ENCODE measurements around the gene TRPM4. TPM values are rescaled to one million over a fixed set of nuclear protein-coding genes. Genes with fewer than 3 reads are reported as not detected.
"Not testable (repeated sequence)": the region's sequence is repeated elsewhere in the genome, so short reads cannot be mapped to it uniquely, and the experiment has no call there.

TRPM4 gene
- 0.43 and 1.1 TPM in 2 replicates for total RNA-seq

DNA sequence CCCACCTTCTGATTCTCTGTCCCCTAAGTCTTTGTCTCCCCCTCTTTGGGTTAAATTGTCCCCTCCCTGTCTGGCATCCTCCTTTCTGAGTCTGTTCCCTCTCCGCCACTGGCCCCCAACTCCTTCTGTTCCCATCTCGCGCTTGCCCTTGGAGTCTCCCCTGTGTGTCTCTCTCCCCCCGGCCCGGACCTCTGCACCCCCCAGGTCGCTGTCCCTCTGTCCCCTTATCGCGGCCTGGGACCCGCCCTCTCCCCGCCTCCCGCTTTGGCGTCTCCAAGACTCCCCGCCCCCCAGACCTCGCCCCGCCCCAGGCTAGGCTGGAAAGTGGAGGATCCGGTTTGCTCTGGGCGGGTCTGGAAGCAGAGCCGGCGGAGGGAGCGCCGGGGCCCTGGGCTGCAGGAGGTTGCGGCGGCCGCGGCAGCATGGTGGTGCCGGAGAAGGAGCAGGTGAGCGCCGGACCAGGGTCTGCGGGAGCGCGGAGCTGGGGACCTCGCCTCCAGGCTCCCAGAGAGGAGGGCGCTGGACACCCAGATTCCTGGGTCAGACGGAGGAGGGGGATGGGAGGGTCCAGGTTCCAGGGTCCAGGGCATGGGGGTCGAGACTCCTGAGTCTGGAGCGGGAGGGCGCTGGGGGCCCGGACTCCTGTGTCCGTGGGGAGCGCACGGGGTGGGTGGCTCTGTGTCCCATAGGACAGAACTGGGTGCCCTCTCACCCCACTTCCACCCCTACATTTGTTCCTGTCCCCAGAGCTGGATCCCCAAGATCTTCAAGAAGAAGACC, at the start of gene TRPM4:
TRPM4 (plus strand) TSS at position 348 of the 780 bp plus-strand sequence; CDS start at position 423, 75 bp downstream.
- intact Hi-C loops (cut with micrococcal nuclease), result no loop called here

DNA sequence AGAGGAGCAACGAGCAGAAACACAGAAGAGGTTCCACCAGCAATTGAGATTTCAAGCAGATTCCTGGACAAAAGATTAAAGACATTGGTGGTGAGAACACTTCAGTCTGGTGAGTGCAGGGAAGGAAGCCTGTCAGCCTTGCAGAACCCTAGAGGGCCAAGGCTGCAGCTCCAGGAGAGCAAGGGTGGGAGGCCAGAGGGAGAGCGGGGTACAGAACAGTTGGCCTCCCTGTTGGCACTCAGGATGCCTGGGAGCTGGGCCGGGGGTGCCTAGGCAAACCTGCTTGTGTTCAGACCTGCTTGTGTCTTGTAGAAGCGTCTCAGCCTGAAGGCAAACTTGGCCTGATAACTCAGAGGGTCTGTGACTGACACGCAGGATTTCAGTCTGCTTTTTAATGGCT, 48.5 kb upstream of the TRPM4 start:
- intact Hi-C loops (cut with micrococcal nuclease), result loop anchor here (10.0 kb wide), 1 partner anchor 96 kb away; no protein-coding TSS in a partner anchor

DNA sequence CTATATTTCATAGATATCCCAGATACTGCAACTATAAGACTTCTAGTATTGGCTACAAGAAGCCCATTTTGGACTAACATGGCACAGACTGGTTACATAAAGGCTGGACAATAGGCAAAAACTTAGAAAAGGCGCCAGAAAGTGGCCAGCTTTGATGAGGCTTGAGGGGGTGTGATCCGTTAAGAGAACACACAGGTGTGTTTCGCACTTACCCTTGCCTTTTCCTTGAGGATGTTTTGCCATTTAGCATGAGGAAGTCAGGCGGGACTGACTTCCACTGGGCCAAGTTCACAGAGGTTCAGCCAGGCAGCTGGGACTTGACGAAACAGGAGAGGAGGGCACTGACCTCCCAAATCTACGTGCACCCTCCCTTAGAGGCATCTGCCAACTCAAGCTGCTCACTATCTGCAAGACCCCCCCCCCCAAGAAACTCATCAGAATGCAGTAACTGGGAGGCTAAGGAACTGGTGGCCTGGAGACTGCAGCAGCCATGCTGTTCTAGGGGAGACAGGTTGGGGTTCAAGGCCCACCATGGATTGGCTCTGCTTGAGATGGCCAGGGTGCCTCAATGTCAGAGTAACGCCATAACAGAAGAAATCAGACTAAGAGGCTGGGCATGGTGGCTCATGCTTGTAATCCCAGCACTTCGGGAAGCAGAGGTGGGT, 47.9 kb upstream of the TRPM4 start:
- intact Hi-C loops (cut with micrococcal nuclease), result loop anchor here (10.0 kb wide), 1 partner anchor 95 kb away; no protein-coding TSS in a partner anchor

DNA sequence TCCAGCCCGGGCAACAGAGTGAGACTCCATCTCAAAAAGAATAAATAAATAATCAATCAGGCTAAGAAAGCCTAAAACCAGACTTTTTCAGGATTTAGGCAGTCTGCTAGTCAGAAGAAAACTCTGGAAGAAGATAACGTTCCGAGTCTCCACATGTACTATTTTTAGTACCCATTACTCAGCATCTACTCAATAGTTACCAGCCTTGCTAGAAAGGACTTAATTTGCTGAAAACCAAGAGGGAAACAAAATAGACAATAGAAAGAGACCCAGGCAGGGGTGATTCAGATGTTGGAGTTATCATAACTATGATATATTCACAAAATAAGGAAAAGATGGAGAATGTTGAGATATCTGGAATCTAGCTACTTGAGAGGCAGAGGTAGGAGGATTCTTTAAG, 47.0 kb upstream of the TRPM4 start:
- intact Hi-C loops (cut with micrococcal nuclease), result no loop called here

DNA sequence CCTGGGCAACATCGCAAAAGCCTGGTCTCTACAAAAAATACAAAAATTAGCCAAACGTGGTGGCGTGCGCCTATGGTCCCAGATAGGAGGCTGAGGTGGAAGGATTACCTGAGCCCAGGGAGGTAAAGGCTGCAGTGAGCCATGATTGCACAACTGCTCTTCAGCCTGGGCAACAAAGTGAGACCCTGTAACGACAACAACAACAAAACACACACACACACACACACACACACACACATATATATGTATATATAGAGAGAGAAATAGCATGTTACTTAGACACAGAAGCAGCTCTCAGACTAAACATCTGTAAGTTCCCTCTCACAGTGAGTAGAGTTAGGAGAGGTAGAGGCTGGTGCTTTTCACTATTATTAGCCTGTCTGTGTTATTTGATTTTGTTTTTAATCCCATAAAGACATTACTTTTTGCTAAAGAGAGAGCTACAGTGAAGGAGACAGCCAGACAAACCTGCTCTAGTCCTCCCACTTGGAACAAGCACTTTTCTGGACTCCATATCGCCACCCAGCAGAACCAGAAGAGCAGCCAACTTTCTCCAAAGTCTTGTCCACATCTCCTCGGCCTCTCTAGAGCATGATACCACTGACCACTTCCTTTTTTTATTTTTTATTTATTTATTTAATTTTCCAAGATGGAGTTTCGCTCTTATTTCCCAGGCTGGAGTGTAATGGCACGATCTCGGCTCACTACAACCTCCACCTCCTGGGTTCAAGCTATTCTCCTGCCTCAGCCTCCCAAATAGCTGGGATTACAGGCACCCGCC, 46.2 kb upstream of the TRPM4 start:
- intact Hi-C loops (cut with micrococcal nuclease), result no loop called here

DNA sequence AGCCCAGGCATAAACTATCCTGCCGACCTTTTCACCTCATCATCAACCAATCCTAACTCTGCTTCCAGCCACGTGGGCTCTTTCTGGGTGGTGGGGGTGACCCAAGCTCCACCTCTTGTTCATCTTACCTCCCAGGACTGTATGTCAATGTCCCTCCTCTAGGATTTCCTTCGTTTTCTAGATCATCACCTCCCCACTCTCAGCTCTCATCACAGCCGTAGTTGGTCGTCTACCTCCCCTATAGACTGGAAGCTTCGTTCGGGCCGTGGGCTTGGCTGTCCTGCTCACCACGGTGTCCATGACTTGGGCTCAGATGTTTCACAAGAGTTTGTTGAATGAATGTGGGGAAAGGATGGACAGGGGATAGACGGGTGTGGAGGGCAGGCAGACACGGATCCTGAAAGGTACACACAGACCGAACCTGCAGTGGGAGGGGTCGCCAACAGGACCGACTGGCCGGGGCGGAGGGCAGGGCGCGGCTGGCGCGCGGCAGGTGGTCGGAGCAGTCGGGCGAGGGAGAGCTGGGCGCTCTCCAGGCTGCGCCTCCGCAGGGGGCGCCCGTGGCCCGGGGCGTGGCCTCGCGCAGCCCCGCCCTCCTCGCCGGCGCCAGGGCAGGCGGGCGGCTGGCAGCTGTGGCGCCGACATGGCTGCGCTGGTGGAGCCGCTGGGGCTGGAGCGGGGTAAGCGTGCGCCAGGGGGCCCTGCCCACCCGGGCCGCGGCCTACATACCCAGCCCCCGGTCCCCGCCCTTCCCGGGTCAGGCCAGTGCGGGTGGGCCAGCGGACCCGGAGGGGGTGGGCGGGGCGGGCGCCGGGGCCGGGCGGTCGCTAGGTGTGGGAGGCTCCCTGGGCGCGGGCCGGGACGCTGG, 43.6 kb upstream of the TRPM4 start, which contains the start of gene LIN7B:
LIN7B (plus strand) TSS at position 609 of the 868 bp plus-strand sequence; CDS start at position 644, 35 bp downstream.
- intact Hi-C loops (cut with micrococcal nuclease), result loop anchor here (1.0 to 2.0 kb wide), 2 partner anchors 8 to 15 kb away; no protein-coding TSS in a partner anchor

DNA sequence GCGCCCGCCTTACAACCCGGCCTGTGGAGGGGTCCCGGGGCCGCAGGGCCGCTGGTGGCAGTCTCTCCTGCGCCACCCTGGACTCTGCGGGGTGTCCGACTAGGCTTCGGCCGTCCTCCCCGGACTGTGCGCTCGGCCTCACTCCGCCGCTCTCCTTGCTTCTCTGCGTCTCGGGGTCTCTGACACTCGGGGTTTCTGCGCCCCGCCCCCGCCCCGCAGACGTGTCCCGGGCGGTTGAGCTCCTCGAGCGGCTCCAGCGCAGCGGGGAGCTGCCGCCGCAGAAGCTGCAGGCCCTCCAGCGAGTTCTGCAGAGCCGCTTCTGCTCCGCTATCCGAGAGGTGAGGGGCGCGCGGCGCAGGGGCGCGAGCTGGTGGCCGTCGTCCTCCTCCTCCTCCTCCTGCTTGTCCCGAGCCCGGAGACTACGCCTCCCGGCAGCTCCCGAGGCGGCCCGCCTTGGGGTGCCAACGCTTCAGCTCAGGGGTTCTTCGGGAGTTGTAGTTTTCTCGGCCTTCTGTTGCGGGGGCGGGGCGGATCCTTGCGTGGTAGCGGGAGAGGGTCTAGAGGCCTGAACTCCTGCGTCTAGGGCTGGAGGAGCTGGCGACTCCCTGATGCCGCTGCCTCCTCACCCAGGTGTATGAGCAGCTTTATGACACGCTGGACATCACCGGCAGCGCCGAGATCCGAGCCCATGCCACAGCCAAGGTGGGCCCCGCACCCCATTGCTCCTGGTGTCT, 42.8 kb upstream of the TRPM4 start:
- intact Hi-C loops (cut with micrococcal nuclease), result loop anchor here (1.0 to 2.0 kb wide), 2 partner anchors 8 to 14 kb away; no protein-coding TSS in a partner anchor

DNA sequence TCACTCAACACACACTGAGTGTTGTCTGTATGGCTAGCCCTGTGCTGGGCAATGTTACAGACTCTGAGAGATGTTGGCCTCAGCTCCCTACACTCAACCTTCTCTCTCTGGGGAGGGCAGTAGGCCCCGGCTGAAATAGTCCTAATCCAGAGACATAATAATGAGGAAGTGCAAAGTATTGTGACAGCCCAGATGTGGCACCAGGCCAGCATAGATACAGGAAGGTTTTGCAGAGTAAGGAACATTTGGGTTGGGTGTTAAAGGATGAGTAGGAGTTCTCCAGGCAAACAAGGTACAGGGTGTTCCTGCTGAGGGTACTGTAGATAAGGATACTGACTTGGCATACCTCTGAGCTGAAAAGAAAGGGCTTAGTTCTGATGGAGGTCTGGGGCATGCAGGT, 41.0 kb upstream of the TRPM4 start:
- intact Hi-C loops (cut with micrococcal nuclease), result no loop called here

DNA sequence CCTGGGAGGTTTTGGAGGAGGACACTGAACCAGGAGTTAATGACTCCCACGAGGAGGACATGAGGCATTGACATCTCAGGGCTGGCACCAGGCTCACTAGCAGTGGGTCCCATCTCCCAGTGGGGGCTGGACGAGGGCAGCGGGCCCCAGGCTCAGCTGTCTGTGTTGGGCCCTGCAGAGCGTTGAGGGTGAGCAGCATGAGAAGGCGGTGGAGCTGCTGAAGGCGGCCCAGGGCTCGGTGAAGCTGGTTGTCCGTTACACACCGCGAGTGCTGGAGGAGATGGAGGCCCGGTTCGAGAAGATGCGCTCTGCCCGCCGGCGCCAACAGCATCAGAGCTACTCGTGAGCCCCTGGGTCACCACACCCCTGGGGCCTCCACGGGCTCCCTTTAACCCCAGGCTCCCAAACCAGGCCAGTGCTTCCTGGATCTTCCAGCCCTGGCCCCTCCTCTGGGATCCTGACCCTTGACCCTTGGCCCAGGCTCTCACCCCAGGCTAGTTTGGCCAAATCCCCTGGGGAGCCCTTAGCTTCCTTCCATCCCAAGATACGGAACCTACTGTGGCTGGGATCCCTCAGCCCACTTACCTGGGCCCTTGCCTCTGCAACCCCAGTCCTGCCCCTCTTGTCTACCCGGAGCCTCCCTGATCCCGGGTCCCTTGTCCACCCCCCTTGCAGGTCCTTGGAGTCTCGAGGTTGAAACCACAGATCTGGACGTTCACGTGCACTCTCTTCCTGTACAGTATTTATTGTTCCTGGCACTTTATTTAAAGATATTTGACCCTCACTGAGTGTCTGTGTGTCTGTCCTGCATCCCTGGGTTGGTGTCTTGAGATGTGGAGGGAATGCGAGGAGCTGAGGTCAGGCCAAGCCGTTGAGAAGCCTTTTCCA, 39.7 kb upstream of the TRPM4 start:
- intact Hi-C loops (cut with micrococcal nuclease), result loop anchor here (2.0 kb wide), 3 partner anchors 29 to 125 kb away; partner anchors contain the start of genes GYS1, RUVBL2 and SNRNP70

DNA sequence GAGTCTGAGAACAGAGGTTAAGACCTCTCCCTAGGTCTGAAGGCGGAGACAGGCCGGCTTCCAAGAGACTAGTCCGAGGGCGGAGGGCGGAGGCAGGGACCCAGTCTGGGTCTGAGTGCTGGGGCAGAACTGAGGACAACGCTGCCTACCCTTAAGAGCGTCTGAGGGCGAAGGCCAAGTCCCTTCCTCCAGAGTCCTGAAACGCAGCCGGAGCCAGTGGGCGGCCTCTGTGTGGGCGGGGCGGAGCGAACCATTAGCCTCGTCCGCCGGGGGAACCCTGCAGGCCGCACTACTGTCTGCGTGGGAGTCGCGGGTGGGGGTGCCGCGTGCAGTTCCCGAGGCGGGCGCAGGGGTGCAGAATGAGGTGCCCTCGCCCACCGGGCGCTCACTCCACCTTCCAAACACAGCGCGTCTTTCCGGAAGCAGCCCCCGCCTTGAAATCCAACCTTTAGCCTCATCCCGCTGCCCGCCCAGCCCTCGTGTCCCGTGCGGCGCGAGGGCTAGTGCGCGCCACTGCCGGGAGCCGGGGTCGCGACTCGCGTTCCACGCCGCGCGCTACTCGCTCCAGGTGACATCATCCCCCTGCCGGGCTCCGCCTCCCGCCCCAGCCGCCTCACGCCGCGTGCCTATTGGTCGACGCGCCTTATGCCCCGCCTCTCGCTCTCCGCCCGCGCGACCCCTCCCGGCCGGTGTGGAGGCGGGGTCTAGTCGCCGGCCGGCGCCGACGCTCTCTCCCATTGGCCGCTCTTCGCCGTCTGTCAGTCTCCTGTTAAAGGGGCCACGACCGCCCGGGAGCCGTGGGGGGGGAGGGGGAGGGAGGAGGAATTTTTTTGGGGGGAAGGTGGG, 38.8 kb upstream of the TRPM4 start, which contains the start of gene C19orf73:
C19orf73 (minus strand) TSS at position 579 of the 846 bp plus-strand sequence; CDS start at position 458, 121 bp downstream.
- intact Hi-C loops (cut with micrococcal nuclease), result loop anchor here (1.0 to 2.0 kb wide), 4 partner anchors 10 to 126 kb away; partner anchors contain the start of genes GYS1, RUVBL2 and SNRNP70

DNA sequence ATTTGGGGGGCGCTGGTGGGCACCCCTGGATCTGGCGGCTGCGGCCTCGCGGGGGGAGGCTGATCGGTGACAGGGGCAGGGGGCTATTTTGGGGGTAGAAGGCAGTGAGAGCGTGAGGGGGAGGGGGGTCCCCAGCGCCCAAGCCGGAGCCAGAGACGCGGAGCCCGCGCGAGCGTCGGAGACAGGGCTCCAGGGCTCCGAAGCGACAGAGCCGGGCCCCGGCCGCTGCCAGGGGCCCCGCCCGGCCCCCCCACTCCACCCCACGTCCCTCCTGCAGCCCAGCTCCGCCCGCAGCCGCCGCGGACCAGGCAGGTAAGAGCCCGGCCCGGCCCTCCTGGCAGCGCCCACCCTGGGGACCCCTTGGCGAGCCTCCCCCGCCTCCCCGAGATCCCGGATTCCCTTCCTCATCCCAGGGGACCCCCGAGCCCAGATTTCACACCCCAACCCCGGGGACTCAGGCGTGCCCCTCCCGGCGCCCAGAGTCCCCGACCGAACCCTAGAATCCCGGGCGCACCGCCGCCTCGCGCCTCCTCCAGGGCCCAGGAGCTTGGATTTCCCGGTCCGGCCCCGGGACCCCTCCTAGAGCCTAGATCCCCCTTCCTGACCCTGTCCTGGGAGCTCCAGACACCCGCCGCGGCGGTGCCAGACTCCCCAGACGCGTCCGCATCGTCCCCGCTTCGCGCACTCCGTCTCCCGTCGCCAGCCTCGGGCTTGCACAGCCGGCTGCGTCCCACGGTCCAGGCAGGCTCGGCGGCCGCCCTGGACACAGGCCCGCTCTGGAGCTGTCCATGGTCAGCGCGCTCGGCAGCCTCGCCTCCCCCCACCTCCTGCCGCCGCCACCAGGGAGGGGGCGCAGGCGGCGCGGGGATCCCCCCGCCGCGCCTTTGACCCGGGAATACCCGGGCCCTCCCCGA, 37.9 kb upstream of the TRPM4 start, which contains the start of gene PPFIA3:
PPFIA3 (plus strand) TSS at position 134 of the 914 bp plus-strand sequence. CDS start 8,330 bp downstream, outside the sequence.
- intact Hi-C loops (cut with micrococcal nuclease), result loop anchor here (1.0 to 2.0 kb wide), 4 partner anchors 9 to 127 kb away; partner anchors contain the start of genes GYS1, RUVBL2 and SNRNP70

DNA sequence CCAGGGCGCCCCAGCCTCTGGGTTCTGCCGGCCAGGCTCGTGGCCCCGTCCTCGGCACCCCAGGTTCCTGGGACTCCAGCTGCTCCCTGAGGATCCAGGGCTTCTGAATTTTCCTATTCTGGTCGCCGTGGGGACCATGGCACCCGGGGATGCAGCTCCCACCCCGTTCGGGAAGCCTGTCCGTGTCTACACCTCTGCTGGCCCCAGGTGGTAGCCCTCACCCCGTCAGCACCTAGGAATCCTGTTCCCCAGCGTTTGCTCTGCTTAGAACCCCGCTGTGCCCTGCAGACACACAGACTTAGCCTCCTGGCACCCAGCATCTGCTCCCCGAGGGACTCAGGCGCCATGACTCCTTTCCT, 37.3 kb upstream of the TRPM4 start:
- intact Hi-C loops (cut with micrococcal nuclease), result no loop called here

DNA sequence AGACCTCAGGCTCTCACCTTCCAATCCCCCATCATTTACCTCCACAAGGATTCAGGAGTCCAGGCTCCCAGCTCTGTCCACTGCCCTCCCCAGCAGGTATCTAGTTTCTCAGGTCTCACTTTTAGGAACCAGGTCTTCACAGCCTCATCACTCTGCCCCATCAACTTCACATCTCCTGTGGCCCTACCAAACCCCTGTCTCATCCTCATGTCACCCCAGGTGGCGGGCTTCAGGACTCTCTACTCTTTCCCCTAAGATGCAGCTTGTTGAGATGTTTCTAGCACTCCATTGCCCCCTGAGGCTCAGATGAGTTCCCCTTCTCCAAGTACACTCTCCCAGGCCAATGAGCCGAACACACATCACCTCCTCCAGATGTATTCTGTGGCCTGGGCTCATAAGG, 36.7 kb upstream of the TRPM4 start:
- intact Hi-C loops (cut with micrococcal nuclease), result no loop called here

DNA sequence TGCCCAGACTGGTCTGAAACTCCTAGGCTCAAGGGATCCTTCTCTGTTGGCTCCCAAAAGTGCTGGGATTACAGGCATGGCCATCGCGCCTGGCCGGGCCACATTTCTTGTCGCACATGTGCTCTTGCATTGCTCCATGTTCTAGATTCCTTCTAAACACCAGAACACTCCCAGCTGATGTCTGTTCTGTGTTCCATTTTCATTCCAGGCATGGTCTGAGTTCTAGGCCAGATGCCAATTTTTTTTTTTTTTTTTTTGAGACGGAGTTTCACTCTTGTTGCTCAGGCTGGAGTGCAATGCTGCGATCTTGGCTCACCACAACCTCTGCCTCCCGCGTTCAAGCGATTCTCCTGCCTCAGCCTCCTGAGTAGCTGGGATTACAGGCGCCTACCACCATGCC, 35.8 kb upstream of the TRPM4 start:
- intact Hi-C loops (cut with micrococcal nuclease), result not testable (repeated sequence)

DNA sequence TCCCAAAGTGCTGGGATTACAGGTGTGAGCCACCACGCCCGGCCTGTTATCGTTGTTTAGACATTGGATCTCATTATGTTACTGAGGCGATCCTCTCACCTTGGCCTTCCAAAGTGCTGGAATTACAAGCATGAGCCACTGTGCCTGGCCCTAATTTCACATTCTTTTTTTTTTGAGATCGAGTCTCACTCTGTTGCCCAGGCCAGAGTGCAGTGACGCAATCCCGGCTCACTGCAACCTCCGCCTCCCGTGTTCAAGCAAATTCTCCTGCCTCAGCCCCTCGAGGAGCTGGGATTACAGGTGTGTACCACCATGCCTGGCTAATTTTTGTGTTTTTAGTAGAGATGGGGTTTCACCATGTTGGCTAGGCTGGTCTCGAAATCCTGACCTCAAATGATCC, 34.3 kb upstream of the TRPM4 start:
- intact Hi-C loops (cut with micrococcal nuclease), result not testable (repeated sequence)

DNA sequence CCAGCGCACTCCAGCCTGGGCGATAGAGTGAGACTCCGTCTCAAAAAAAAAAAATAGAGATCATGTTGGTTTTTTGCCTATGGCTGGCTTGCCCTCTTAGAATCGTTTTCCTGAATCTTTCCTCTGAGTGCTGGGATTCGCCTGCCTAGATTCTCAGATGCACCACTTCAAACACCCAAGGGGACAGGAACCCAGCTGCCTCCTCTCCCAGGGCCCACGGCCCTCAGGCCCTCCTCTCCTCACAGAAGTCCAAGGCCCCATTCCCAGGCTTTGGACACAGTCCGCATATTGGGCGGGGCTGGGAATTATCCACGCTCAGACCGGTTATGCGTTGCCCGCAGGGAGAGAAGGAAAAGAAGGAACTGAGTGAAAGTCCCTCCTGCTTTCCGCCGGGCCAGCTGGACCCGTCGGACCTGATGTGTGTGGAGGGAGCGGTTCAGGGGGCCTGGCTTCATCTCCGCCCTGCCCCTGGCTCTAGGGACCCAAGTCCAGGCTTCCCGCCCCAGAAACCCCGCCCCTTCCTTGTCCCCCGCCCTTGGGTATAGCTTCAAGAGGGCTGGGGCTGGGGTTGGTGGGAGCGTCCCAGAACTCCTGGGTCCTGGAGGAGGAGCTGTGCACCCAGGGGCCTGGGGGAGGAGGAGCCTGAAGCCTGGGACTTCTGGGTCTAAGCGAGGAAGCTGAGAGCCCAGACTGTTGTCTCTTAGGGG, 32.4 kb upstream of the TRPM4 start:
- intact Hi-C loops (cut with micrococcal nuclease), result no loop called here

Data from T-helper 2 cell treated with Interferon-gamma antibody and Interleukin-4, amounts not matched to agents 100 ng/mL and 5 ng/mL, for 36 hours (primary cell).